ENCODE results near the gene RNF217. TPM values are rescaled to one million over a fixed set of nuclear protein-coding genes. Genes with fewer than 3 reads are reported as not detected.

Gene RNF217
- total RNA-seq, 6 experiments from 2014 or later, result 10.9 to 19.4 (median 14.7) TPM

DNA sequence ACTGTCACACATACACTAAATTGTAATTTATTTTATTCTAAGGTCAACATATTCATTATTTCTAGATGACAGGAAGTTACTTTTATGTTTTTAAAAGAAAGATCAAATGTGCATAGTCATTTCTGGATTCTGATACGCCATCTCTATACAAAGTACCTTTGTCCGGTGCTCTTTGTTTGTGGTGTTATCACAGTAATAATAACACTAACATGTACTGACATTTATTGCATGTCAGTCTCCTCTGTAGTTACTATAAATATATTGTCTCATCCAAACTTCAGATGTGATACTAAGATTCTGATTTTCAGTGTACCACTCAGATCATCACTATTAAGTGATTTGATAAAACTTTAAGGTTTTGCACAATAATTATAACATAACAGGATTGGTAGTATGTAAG is 101.1 kb downstream of the RNF217 start:
- no peak for DNase-seq
- no peak overlapping the region for H3K4me3 Mint-ChIP-seq
- TF ChIP-seq, protein P1, sequence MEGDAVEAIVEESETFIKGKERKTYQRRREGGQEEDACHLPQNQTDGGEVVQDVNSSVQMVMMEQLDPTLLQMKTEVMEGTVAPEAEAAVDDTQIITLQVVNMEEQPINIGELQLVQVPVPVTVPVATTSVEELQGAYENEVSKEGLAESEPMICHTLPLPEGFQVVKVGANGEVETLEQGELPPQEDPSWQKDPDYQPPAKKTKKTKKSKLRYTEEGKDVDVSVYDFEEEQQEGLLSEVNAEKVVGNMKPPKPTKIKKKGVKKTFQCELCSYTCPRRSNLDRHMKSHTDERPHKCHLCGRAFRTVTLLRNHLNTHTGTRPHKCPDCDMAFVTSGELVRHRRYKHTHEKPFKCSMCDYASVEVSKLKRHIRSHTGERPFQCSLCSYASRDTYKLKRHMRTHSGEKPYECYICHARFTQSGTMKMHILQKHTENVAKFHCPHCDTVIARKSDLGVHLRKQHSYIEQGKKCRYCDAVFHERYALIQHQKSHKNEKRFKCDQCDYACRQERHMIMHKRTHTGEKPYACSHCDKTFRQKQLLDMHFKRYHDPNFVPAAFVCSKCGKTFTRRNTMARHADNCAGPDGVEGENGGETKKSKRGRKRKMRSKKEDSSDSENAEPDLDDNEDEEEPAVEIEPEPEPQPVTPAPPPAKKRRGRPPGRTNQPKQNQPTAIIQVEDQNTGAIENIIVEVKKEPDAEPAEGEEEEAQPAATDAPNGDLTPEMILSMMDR (IDR thresholded peaks at IDR 0.05), result no peak
- no peaks in the 10 kb centered on the region for H3K4me1 Mint-ChIP-seq (ENCODE audit: low read depth)
- H3K27ac Mint-ChIP-seq, result no peak overlapping the region
- H3K36me3 Mint-ChIP-seq (ENCODE audit: low read depth), result no peaks in the 10 kb centered on the region
- no peaks in the 10 kb centered on the region for H3K9me3 Mint-ChIP-seq
- H3K27me3 Mint-ChIP-seq (ENCODE audit: insufficient read depth), result no peaks in the 10 kb centered on the region

DNA sequence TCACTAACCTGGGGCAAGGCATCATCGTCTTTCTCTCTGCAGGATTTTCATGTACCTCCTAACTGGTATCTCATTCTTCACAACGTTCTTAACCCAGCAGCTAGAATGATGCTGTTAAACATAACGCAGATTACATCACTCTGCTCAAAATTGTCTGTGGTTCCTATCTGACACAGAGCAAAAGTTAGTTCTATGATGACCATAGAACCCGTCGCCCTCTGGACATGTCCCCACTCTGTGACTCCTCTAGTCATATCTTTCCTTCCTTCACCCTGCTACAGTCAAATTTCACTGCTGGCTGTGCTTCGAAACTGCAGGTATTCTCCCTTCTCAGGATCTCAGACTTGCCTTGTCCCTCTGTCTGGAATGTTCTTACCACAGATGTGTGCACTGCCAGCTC is 103.9 kb downstream of the RNF217 start:
- peaks cover 5% of the 10 kb centered on the region; the same call in 1 of the 2 replicates for H3K36me3 Mint-ChIP-seq (ENCODE audit: low read depth)
- H3K4me1 Mint-ChIP-seq (ENCODE audit: low read depth), result no peaks in the 10 kb centered on the region; the same call in 1 of the 2 replicates
- no peaks in the 10 kb centered on the region for H3K9me3 Mint-ChIP-seq
- H3K27me3 Mint-ChIP-seq (ENCODE audit: insufficient read depth), result no peaks in the 10 kb centered on the region; the same call in 1 of the 2 replicates
- H3K27ac Mint-ChIP-seq, result no peak overlapping the region
- no peak for DNase-seq
- H3K4me3 Mint-ChIP-seq, result no peak overlapping the region
- TF ChIP-seq, protein P1 (IDR thresholded peaks at IDR 0.05), result no peak

DNA sequence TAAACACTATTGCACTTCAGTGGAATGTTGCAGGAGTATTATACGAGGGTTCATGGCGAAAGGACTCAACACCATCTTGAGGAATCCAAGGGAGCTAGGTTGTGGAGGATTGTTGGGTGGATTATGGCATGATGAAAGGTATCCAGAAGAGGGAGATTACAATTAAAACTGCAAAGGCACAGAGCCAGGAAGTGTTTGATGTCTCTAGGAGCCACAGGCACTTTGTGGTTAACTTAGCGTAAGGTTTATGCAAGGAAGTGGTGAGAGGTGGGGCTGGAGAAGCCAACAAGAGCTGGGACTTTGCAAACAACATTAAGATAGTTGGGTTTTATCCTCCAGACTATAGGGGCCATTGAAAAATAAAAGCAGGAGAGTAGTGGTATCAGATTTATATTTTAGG is 104.7 kb downstream of the RNF217 start:
- no peak overlapping the region for H3K4me3 Mint-ChIP-seq
- no peaks in the 10 kb centered on the region; the same call in 1 of the 2 replicates for H3K4me1 Mint-ChIP-seq (ENCODE audit: low read depth)
- peaks cover 7% of the 10 kb centered on the region; the same call in 1 of the 2 replicates for H3K36me3 Mint-ChIP-seq (ENCODE audit: low read depth)
- TF ChIP-seq, protein P1 (IDR thresholded peaks at IDR 0.05), result no peak
- H3K9me3 Mint-ChIP-seq, result no peaks in the 10 kb centered on the region
- no peaks in the 10 kb centered on the region; the same call in 1 of the 2 replicates for H3K27me3 Mint-ChIP-seq (ENCODE audit: insufficient read depth)
- no peak overlapping the region for H3K27ac Mint-ChIP-seq
- DNase-seq, result no peak

DNA sequence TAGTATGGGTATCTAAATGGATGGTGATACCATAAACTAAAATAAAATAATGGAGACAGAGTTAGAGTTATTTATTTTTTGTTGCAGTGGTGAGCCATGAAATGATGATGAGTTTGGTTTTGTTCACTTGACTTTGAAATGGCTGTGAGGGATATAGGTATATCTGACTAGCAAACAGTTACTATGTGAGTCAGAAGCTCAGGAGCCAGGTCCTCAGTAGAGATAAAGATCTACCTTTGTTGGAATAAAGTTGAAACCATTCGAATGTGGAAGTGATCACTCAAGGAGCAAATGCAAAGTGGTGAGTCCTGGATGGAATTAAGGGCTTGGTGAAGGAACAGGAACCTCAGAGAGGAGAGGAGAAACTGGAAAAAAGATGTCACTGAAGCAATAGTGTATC is 105.3 kb downstream of the RNF217 start:
- Mint-ChIP-seq H3K27ac (no peak overlapping the region), H3K9me3 (no peaks in the 10 kb centered on the region), H3K4me3 (no peak overlapping the region), H3K4me1 (ENCODE audit: low read depth) (no peaks in the 10 kb centered on the region; the same call in 1 of the 2 replicates), H3K36me3 (ENCODE audit: low read depth) (peaks cover 7% of the 10 kb centered on the region; the same call in 1 of the 2 replicates), H3K27me3 (ENCODE audit: insufficient read depth) (no peaks in the 10 kb centered on the region; the same call in 1 of the 2 replicates)
- TF ChIP-seq, protein P1 (IDR thresholded peaks at IDR 0.05), result no peak
- no peak for DNase-seq

DNA sequence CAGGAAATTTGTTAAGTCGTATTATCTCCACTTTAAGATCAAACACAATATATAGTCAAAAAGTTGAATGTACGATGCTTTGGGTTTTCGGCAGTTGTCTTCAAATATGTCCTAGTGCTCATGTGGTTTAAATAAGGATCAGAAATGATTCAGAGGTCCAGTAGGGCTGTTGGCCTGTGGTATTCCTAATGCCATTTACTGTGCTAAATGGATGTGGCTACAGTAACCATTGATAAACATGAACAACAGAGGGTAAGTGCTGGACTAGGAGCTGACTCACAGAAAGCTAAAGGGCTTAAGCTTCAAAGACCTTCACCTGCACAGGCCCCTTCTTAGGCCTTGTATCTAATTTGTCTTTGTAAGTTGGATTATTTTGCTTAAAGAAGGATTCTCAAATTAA is 110.8 kb downstream of the RNF217 start:
- Mint-ChIP-seq H3K9me3 (no peaks in the 10 kb centered on the region), H3K4me1 (ENCODE audit: low read depth) (no peaks in the 10 kb centered on the region; the same call in 1 of the 2 replicates), H3K36me3 (ENCODE audit: low read depth) (peaks cover 27% of the 10 kb centered on the region), H3K27ac (no peak overlapping the region), H3K27me3 (ENCODE audit: insufficient read depth) (peaks cover 2% of the 10 kb centered on the region; the same call in 1 of the 2 replicates), H3K4me3 (no peak overlapping the region)
- TF ChIP-seq, protein P1 (IDR thresholded peaks at IDR 0.05), result no peak
- DNase-seq, result no peak
